SU-DHL-6 (cell line): ENCODE results near the gene APC.

ENCODE experiments used
- CTCF ChIP-seq: fragments of 200-600 bp; sonication (generic); IDR thresholded peaks from one replicate; pipeline ENCODE4 v1.5.1; 2017; ENCODE audit warnings: antibody characterized with exemption, mild to moderate bottlenecking, low read length, moderate library complexity; ENCODE audit not compliant: insufficient read depth, poor library complexity, severe bottlenecking
- EZH2phosphoT487 ChIP-seq: fragments of 200-600 bp; sonication (generic), shearing (Covaris generic); conservative IDR thresholded peaks from 2 replicates; pipeline ENCODE4 v1.6.1; 2018; ENCODE audit warnings: mild to moderate bottlenecking, antibody characterized with exemption, low read length, moderate library complexity, mixed read lengths

DNA sequence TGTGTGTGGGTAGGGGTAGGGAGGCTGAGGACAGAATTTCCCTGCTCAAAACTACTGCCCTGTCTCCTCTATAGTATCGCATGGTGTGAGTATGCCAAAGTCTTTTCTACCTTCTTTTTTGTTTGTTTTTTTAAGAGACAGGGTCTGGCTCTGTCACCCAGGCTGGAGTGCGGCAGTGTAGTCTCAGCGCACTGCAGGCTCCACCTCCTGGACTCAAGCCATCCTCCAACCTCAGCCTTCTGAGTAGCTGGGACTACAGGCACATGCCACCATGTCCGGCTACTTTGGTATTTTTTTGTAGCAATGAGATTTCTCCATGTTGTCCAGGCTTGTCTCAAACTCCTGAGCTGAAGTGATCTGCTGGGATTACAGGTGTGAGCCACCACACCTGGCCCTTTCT lies 125.9 kb downstream of the APC start:
- TF ChIP-seq CTCF (no peak), EZH2phosphoT487 (no peak)
